GM12878 (cell line): ENCODE data around the gene MALRD1. TPM values are rescaled to one million over a fixed set of nuclear protein-coding genes. Genes with fewer than 3 reads are reported as not detected.

Experiments used
- ATAC-seq: fragments of 200-7000 bp; cut with Tn5 transposase; 3 replicates; pipeline ENCODE4 v1.9.1; 2020; ENCODE audit warnings: mild to moderate bottlenecking, moderate library complexity
- BruUV-seq: library from RNA; stranded (reverse); fragments of 400-500 nt; replicated peaks from 2 replicates; lab custom pipeline; 2021; lab: Mats Ljungman, UMichigan
- CTCF ChIA-PET: fragments of 300-600 bp; sonication (Branson Sonifier 250); formaldehyde crosslinking; extraction: SDS; loops from one replicate; lab custom pipeline; 2021; ENCODE audit warnings: inconsistent platforms; lab: Yijun Ruan, JAX
- POLR2A ChIA-PET: fragments of 350-600 bp; formaldehyde crosslinking; extraction: SDS; loops from one replicate; lab custom pipeline; 2021; ENCODE audit warnings: inconsistent platforms; lab: Charles Lee
- RAD21 ChIA-PET: fragments of 300-600 bp; sonication (Branson Sonifier 250); formaldehyde crosslinking; loops from one replicate; lab custom pipeline; 2023; ENCODE audit warnings: antibody characterized with exemption; ENCODE audit not compliant: unreplicated experiment; lab: Charles Lee
- SMC1A ChIA-PET: fragments of 300-600 bp; sonication (Branson Sonifier 250); formaldehyde crosslinking; loops from one replicate; lab custom pipeline; 2023; ENCODE audit not compliant: unreplicated experiment, uncharacterized antibody; lab: Charles Lee
- DNase-seq: peaks from one replicate; pipeline ENCODE4 v3.0.0-alpha.2; 2011; ENCODE audit warnings: low read depth, low spot score
- FAIRE-seq: peaks from 3 replicates; lab custom pipeline; 2011; peaks lifted over from hg19 to GRCh38; lab: Jason Lieb, UNC
- H2AFZ ChIP-seq: 2 replicates; pipeline ENCODE4 v1.6.0; 2011; ENCODE audit warnings: low read depth, low read length, control low read depth; ENCODE audit not compliant: control insufficient read depth
- H3K27ac ChIP-seq: 2 replicates; pipeline ENCODE4 v1.5.1; 2011; ENCODE audit warnings: control low read depth; ENCODE audit not compliant: control insufficient read depth, insufficient read depth
- H3K27me3 ChIP-seq, 2 experiments: replicated peaks in 1 of 2; 2 replicates each; pipeline versions ENCODE4 v1.6.0 to v1.6.1; 2011; ENCODE audit warnings: low read length in 1 of 2; ENCODE audit not compliant: control insufficient read depth in 2 of 2, insufficient read depth in 2 of 2
- H3K36me3 ChIP-seq, 2 experiments: 2 replicates each; pipeline ENCODE4 v1.5.1; 2011; ENCODE audit warnings: low read length in 1 of 2; ENCODE audit not compliant: control insufficient read depth in 2 of 2, insufficient read depth in 2 of 2
- H3K4me1 ChIP-seq: 2 replicates; pipeline ENCODE4 v1.6.1; 2011; ENCODE audit warnings: mild to moderate bottlenecking, low read length, moderate library complexity, mixed read lengths; ENCODE audit not compliant: control insufficient read depth, insufficient read depth
- H3K4me2 ChIP-seq: 2 replicates; pipeline ENCODE4 v1.6.0; 2011; ENCODE audit warnings: control low read depth; ENCODE audit not compliant: control insufficient read depth, insufficient read depth
- H3K4me3 ChIP-seq: fragments of 200-600 bp; sonication (generic); 2 replicates; pipeline ENCODE4 v1.5.1; 2016
- H3K79me2 ChIP-seq: 2 replicates; pipeline ENCODE4 v1.6.0; 2011; ENCODE audit warnings: low read length; ENCODE audit not compliant: control insufficient read depth, insufficient read depth
- H3K9ac ChIP-seq: 2 replicates; pipeline ENCODE4 v1.8.0; 2011; ENCODE audit warnings: low read length, control low read depth, mixed read lengths; ENCODE audit not compliant: control insufficient read depth, insufficient read depth
- H3K9me3 ChIP-seq: replicated peaks from 3 replicates; pipeline ENCODE4 v1.5.1; 2011; ENCODE audit warnings: mild to moderate bottlenecking, low read length; ENCODE audit not compliant: control insufficient read depth, insufficient read depth
- H4K20me1 ChIP-seq: 2 replicates; pipeline ENCODE4 v1.6.0; 2011; ENCODE audit not compliant: control insufficient read depth, insufficient read depth
- BACH1 ChIP-seq: fragments of 450-650 bp; IDR thresholded peaks from 2 replicates; pipeline ENCODE4 v1.6.1; 2017; ENCODE audit warnings: mild to moderate bottlenecking, borderline replicate concordance
- CHD1 ChIP-seq: IDR thresholded peaks from 2 replicates; pipeline ENCODE4 v1.6.1; 2012; ENCODE audit warnings: low read depth, low read length, improper control_type of control experiment
- CHD2 ChIP-seq: IDR thresholded peaks from 2 replicates; pipeline ENCODE4 v1.6.1; 2011; ENCODE audit warnings: low read depth, low read length, improper control_type of control experiment, borderline replicate concordance
- CHD4 ChIP-seq: fragments of 200-600 bp; sonication (generic); IDR thresholded peaks from 2 replicates; pipeline ENCODE4 v1.6.1; 2016; ENCODE audit warnings: mild to moderate bottlenecking
- FOXK2 ChIP-seq: fragments of 450-650 bp; IDR thresholded peaks from 2 replicates; pipeline ENCODE4 v1.6.1; 2017; ENCODE audit warnings: mild to moderate bottlenecking, moderate library complexity
- GATAD2B ChIP-seq: fragments of 450-650 bp; conservative IDR thresholded peaks from 2 replicates; pipeline ENCODE4 v1.6.1; 2017; ENCODE audit warnings: low read depth, mild to moderate bottlenecking, moderate library complexity
- REST ChIP-seq: IDR thresholded peaks from 2 replicates; pipeline ENCODE4 v1.6.1; 2012; ENCODE audit warnings: mild to moderate bottlenecking, low read depth, low read length
- RUNX3 ChIP-seq: IDR thresholded peaks from 2 replicates; pipeline ENCODE4 v1.6.1; 2012; ENCODE audit warnings: low read length, inconsistent platforms
- TAF1 ChIP-seq: IDR thresholded peaks from 2 replicates; pipeline ENCODE4 v1.6.1; 2011; ENCODE audit warnings: mild to moderate bottlenecking, low read depth, low read length, borderline replicate concordance
- TCF12 ChIP-seq: IDR thresholded peaks from 2 replicates; pipeline ENCODE4 v1.6.1; 2011; ENCODE audit warnings: low read depth, mild to moderate bottlenecking, low read length
- USF2 ChIP-seq: IDR thresholded peaks from 2 replicates; pipeline ENCODE4 v1.6.1; 2011; ENCODE audit warnings: low read depth, low read length, improper control_type of control experiment, borderline replicate concordance
- ZBTB33 ChIP-seq: fragments of 450-650 bp; IDR thresholded peaks from 2 replicates; pipeline ENCODE4 v1.6.1; 2017; ENCODE audit warnings: mild to moderate bottlenecking
- ZNF622 ChIP-seq: fragments of 450-650 bp; IDR thresholded peaks from 2 replicates; pipeline ENCODE4 v1.6.1; 2017; ENCODE audit warnings: mild to moderate bottlenecking, inconsistent platforms
- WGBS: methylation state at CpG from one replicate; pipeline ENCODE4 v1.1.6; 2016; ENCODE audit warnings: low lambda C conversion rate; ENCODE audit not compliant: insufficient replicate concordance, insufficient coverage; ENCODE audit errors: missing lambda C conversion rate; 5-methylcytosine and 5-hydroxymethylcytosine counted together
- in situ Hi-C: fragments of 300-500 bp; cut with MboI; formaldehyde crosslinking; loops from 9 replicates; pipeline ENCODE4 v1.14.3; 2018; ENCODE audit warnings: mixed read lengths
- intact Hi-C: fragments of 100-400 bp; cut with micrococcal nuclease; formaldehyde crosslinking; loops from one replicate; pipeline ENCODE4 v1.14.2; 2022; ENCODE audit not compliant: unreplicated experiment
- polyA plus RNA-seq, 11 experiments: library from polyadenylated mRNA; depleted of rRNA in 4 of 11; unstranded in 6 of 11; stranded (reverse) in 5 of 11; fragments of >200 nt; fragmentation: Nextera tagmentation in 4 of 11; fragmentation: Illumina TruSeq in 1 of 11; extraction: Ambion mirVana in 4 of 11; extraction: Trizol in 1 of 11; gene quantifications; 1 replicate in 1 of 11; 2 replicates in 10 of 11; pipeline versions ENCODE4 v1.2.1 to v1.2.3, GENCODE V29; 2011 to 2016; ENCODE audit warnings: inconsistent platforms in 2 of 11, missing spikeins in 2 of 11, low read depth in 1 of 11
- total RNA-seq, 4 experiments: library from RNA; depleted of rRNA in 3 of 4; stranded (reverse); fragments of >200 nt in 3 of 4; fragmentation: Illumina TruSeq in 1 of 4; extraction: Trizol in 1 of 4; gene quantifications; 2 replicates each; pipeline versions ENCODE4 v1.2.1 to v1.2.3, GENCODE V29; 2013 to 2021
- TF ChIP-seq, protein P1 (sequence below): IDR thresholded peaks from 2 replicates; pipeline ENCODE4 v1.6.1; 2011; ENCODE audit warnings: low read depth, mild to moderate bottlenecking, low read length, moderate library complexity, borderline replicate concordance; ENCODE audit errors: extremely low read depth

Gene MALRD1
- total and polyA plus RNA-seq, 10 of the 15 experiments (the other 5 are each of a cell fraction or from before 2014, with no cell fraction given) = 0.12 to 6.6 (median 0.26) TPM; not detected in 2

DNA sequence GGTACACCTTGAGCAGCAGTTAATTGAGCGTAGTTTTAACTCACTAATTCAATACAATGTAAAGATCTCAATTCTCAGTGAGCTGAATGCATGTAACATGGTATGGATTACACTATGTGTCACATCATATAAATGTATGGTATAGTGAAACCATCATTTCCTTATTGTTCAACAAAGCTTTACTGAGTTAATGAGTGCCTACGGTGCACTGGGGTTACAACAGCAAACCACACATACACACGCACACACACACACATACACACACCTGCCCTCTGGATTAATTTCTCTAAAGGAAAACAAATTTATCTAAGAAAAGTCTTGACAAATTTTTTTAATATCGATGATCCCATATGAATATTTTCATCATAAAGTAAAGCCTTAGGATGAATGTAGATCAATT is 369.1 kb downstream of the MALRD1 start (continued):
- TF ChIP-seq ZBTB33 (no peak), CHD2 (no peak)

DNA sequence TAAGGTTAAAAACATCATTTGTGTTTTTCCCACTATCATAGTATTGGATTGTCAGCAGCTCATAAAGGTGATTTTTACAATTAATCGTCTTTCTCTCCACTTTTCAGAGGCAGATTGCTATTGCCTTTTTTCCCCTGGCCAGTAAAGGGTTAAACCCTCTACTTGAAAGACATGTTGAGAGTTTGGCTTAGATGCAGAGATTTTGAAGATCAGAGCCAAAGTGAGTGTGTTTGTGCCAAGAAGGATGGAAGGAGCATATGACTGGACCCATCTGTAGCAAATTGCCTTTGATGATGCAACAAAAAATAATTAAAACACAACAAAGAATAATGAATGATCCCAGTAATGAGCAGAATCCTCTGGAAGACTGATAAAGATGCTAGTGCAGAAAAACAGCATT is 373.1 kb downstream of the MALRD1 start:
- Histone ChIP-seq H3K36me3 (no peaks in the 10 kb centered on the region), H4K20me1 (no peaks in the 10 kb centered on the region), H3K4me2 (no peak overlapping the region), H3K9ac (no peak overlapping the region), H3K4me1 (no peaks in the 10 kb centered on the region), H3K79me2 (no peaks in the 10 kb centered on the region), H3K4me3 (no peak overlapping the region), H3K9me3 (no peaks in the 10 kb centered on the region), H3K27me3 (no peaks in the 10 kb centered on the region), H2AFZ (no peak overlapping the region), H3K27ac (no peak overlapping the region)
- WGBS = 0% methylated on average over 1 of the region's 1 CpG
- RAD21 ChIA-PET = no interaction called here
- DNase-seq (no peak), FAIRE-seq (no peak), ATAC-seq (no peak)
- intact Hi-C loops = no loop called here
- CTCF ChIA-PET = no interaction called here
- BruUV-seq = no TSS peak
- in situ Hi-C loops = no loop called here
- POLR2A ChIA-PET = no interaction called here
- SMC1A ChIA-PET = interaction anchor here (0.6 kb wide), 1 partner anchor 15 kb away, joined by 4 read pairs; no protein-coding TSS in a partner anchor
- TF ChIP-seq USF2 = no peak
- no peak for TF ChIP-seq GATAD2B
- TF ChIP-seq ZBTB33 = no peak
- TF ChIP-seq CHD4 = no peak
- TF ChIP-seq BACH1 = no peak
- no peak for TF ChIP-seq RUNX3
- TF ChIP-seq FOXK2 = no peak
- TF ChIP-seq TAF1 = no peak
- no peak for TF ChIP-seq TCF12
- no peak for TF ChIP-seq CHD1
- TF ChIP-seq REST = no peak
- TF ChIP-seq, protein P1, sequence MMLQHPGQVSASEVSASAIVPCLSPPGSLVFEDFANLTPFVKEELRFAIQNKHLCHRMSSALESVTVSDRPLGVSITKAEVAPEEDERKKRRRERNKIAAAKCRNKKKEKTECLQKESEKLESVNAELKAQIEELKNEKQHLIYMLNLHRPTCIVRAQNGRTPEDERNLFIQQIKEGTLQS = no peak
- no peak for TF ChIP-seq ZNF622
